ENCODE measurements around the gene GPR157.

Gene GPR157

DNA sequence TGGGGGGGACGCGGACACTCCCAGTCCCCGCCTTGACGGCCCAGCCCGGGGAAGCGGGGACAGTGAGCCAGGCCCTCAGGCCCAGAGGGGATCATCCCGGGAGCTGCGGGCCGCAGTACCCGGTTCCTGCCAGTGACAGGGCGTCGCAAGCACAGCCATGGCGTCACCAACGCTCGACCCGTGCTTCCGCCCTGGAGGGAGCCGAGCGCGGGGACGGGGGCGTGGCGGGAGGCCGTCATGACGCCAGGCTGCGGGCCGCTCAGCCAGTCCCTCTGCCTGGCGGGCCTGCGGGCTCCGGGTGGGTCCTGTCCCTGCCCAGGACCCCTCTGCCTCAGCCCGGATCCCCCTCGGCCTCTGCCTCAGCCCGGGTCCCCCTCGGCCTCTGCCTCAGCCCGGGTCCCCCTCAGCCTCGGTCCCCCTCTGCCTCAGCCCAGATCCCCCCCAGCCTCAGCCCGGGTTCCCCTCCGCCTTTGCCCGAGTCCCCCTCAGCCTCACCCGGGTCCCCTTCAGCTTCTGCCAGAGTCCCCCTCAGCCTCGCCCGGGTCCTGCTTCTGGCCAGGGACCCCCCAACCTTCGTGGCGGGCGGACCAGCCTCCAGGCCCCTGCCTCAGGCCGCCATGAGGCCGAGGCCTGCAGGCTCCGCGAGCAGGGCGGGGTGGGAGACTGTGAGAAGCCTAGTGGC is 57.2 kb downstream of the GPR157 start:
- TF ChIP-seq, protein P1, sequence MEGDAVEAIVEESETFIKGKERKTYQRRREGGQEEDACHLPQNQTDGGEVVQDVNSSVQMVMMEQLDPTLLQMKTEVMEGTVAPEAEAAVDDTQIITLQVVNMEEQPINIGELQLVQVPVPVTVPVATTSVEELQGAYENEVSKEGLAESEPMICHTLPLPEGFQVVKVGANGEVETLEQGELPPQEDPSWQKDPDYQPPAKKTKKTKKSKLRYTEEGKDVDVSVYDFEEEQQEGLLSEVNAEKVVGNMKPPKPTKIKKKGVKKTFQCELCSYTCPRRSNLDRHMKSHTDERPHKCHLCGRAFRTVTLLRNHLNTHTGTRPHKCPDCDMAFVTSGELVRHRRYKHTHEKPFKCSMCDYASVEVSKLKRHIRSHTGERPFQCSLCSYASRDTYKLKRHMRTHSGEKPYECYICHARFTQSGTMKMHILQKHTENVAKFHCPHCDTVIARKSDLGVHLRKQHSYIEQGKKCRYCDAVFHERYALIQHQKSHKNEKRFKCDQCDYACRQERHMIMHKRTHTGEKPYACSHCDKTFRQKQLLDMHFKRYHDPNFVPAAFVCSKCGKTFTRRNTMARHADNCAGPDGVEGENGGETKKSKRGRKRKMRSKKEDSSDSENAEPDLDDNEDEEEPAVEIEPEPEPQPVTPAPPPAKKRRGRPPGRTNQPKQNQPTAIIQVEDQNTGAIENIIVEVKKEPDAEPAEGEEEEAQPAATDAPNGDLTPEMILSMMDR (IDR thresholded peaks at IDR 0.05; ENCODE audit: borderline replicate concordance, control extremely low read depth, extremely low read depth, insufficient read depth, missing control alignments) = no peak
- in situ Hi-C loops (cut with MboI; ENCODE audit: low sequenced_read_pairs, unreplicated experiment) = no loop called here
- DNase-seq (ENCODE audit: low spot score) = no peak

DNA sequence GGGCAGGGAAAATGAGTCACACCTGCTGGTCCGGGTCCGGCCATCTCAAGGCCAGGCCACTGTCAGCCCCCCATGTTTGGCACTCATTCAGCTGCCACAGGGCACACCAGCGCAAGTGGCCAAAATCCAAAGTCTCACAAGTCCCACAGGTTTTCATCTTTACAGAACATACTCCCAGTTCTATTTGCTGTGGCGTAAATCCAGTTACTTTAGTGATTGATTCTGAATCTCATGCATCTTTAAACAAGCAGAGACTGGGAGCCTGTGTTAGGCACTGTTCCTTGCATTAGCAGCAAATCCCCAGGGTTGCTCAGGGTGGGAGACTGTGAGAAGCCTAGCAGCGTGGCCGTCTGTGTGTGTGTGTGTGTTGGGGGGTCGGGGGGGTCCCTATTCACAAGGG is 58.4 kb downstream of the GPR157 start:
- TF ChIP-seq, protein P1 (IDR thresholded peaks at IDR 0.05; ENCODE audit: borderline replicate concordance, control extremely low read depth, extremely low read depth, insufficient read depth, missing control alignments) = no peak
- in situ Hi-C loops (cut with MboI; ENCODE audit: low sequenced_read_pairs, unreplicated experiment) = no loop called here

DNA sequence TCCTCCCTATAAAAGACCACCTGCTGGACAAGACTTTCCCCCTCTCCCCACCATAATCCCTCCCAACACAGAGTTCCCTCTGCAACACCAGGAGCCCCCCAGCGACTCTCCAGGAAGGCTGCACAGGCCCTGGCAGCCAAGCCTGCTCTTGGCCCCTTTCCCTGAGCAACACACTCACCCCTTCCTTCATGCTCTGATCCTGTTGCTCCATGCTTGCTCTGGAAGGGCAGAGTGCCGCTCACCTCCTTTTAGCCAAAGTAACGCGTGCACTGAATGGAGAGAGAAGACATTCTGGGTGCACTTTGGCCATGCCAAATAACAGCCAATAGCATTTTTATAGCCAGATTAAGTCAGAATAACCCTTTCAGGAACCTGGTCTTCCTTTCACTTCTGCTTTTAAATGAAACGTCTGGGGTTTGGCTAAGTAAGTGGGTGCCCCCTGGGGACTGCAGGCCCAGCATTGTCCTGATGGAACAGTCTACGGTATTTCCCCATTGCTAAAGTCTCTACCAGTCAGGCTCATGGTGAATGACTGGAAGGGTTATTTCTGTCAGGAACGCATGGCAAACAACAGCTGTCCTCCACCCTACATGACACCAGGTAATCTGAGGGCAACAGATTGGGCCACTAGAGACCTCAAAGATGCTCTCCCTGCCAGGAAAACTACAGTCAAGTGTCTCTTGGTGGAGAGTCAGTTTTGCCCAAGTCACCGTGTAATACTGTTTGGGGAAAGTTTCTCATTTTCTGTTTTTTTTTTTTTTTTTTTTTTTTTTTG is 59.4 kb downstream of the GPR157 start, which contains the start of gene SLC2A5:
TSS of gene SLC2A5 (minus strand) at position 310 of the 775 bp plus-strand sequence. CDS start at position 211, 99 bp downstream.
- TF ChIP-seq, protein P1 (IDR thresholded peaks at IDR 0.05; ENCODE audit: borderline replicate concordance, control extremely low read depth, extremely low read depth, insufficient read depth, missing control alignments) = no peak
- in situ Hi-C loops (cut with MboI; ENCODE audit: low sequenced_read_pairs, unreplicated experiment) = no loop called here
- peak; percentile 87 for DNase-seq (ENCODE audit: low spot score)

More for the DNA sequence above, 58.4 kb downstream of the GPR157 start:
- DNase-seq (ENCODE audit: low spot score) = no peak

DNA sequence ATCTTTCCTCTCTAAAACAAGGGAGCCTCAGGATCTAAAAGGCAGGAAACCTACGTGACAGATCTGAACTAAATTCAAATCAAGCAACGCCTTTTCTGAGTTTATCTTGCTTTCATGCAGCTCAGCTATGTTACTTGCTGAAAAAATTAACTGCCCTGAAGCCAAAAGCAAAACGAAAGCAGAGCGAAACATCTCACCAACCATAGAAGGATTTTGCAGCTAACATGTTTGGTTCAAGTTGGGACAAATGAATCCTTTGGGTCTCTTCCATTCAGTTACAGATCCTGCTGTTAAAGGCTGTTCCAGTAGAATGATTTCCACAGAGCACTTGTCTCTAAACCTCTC is 59.9 kb downstream of the GPR157 start:
- TF ChIP-seq, protein P1 (IDR thresholded peaks at IDR 0.05; ENCODE audit: borderline replicate concordance, control extremely low read depth, extremely low read depth, insufficient read depth, missing control alignments) = no peak
- in situ Hi-C loops (cut with MboI; ENCODE audit: low sequenced_read_pairs, unreplicated experiment) = no loop called here
- DNase-seq (ENCODE audit: low spot score) = no peak

DNA sequence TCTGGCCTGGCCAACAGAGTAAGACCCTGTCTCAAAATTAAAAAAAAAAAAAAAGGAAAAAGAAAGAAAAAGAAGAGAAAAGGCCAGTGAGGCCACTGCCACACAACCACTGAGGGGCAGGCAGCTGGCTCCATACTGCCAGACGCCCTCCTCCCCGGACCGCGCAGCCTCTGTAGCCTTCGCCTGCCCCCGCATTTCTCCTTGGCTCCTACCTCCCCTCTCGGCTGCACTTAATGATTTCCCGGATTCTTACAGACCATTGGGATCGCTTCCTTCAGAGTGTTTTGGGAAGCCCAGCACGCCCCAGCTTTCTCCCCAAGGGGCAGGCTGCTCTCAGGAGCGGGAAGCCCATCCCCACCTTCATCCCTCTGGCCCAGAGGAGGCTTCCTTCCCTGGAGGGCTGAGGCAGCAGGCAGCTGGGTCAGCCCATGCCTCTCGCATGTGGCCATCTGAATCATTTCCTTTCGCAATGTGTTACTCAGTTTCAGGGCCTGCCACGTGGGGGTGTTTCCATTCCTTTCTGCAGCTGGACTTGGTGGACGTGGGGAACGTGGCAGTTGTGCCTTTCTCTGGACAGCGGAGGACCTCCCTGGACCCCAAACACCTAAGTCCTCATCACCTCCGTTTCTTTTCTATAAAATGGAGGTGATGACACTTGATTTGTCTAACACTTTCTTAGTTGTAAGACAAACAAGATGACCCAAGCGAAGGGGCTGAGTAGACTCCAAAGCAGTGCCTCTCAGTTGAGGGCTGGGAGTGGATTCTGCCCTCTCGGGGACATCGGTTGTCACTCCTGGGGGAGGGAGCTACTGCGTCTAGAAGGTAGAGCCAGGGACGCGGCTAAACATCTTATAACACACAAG is 61.7 kb downstream of the GPR157 start:
- in situ Hi-C loops (cut with MboI; ENCODE audit: low sequenced_read_pairs, unreplicated experiment) = no loop called here
- peak; percentile 55 for DNase-seq (ENCODE audit: low spot score)
- TF ChIP-seq, protein P1 (IDR thresholded peaks at IDR 0.05; ENCODE audit: borderline replicate concordance, control extremely low read depth, extremely low read depth, insufficient read depth, missing control alignments) = no peak

DNA sequence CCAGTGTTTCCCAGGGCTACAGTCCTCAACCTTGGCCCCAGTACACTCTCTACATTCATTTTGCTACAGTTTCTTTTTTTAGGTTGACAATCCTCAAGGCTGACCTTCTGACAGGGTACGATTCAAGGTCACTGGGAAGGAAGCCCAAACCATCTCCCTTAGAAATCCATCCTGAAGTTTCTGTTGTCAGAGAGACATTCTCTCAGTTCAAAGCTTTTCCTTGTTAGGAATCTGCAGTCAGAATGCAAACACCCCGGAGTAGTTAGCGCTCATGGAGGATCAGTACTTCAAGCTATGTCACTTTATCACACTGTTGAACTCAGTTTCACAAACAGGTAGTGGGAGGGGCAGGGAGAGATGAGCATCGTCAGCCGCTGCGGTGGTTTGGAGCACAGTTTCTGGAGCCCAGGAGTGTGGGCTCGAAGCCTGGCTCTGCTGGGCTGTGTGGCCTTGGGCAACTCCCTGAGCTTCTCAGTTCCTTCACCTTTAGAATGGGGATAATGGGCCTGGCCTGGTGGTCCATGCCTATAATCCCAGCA is 63.6 kb downstream of the GPR157 start:
- DNase-seq (ENCODE audit: low spot score) = no peak
- in situ Hi-C loops (cut with MboI; ENCODE audit: low sequenced_read_pairs, unreplicated experiment) = no loop called here
- TF ChIP-seq, protein P1 (IDR thresholded peaks at IDR 0.05; ENCODE audit: borderline replicate concordance, control extremely low read depth, extremely low read depth, insufficient read depth, missing control alignments) = no peak

Measured in GM13976 (cell line).